MM.1S (cell line): ENCODE data around the gene ZCWPW1.

Experiments
- DNase-seq: peaks from one replicate; pipeline ENCODE4 v3.0.0-alpha.2; 2015
- H2AFZ ChIP-seq: fragments of 300-600 bp; sonication (generic); 2 replicates; pipeline ENCODE4 v1.6.0; 2016; ENCODE audit warnings: antibody characterized with exemption, low read length
- H3F3A ChIP-seq: fragments of 300-600 bp; sonication (generic); 2 replicates; pipeline ENCODE4 v1.6.1; 2016; ENCODE audit warnings: mild to moderate bottlenecking, antibody characterized with exemption, low read length, moderate library complexity, mixed read lengths; ENCODE audit not compliant: insufficient read depth
- H3K27ac ChIP-seq: fragments of 300-600 bp; sonication (generic); 2 replicates; pipeline ENCODE4 v1.5.1; 2016; ENCODE audit warnings: mild to moderate bottlenecking, low read length
- H3K27me3 ChIP-seq: fragments of 300-600 bp; sonication (generic); replicated peaks from 2 replicates; pipeline ENCODE4 v1.6.0; 2016; ENCODE audit warnings: low read length; ENCODE audit not compliant: insufficient read depth
- H3K36me3 ChIP-seq: fragments of 300-600 bp; sonication (generic); replicated peaks from 2 replicates; pipeline ENCODE4 v1.6.1; 2016; ENCODE audit warnings: mild to moderate bottlenecking, low read length, mixed read lengths; ENCODE audit not compliant: insufficient read depth
- H3K4me1 ChIP-seq: fragments of 300-600 bp; sonication (generic); 2 replicates; pipeline ENCODE4 v1.6.1; 2016; ENCODE audit warnings: low read length, mixed read lengths
- H3K4me2 ChIP-seq: fragments of 300-600 bp; sonication (generic); 2 replicates; pipeline ENCODE4 v1.6.0; 2016; ENCODE audit warnings: low read depth, low read length
- H3K4me3 ChIP-seq: fragments of 300-600 bp; sonication (generic); 2 replicates; pipeline ENCODE4 v1.5.1; 2016; ENCODE audit warnings: low read length, mixed read lengths
- H3K79me2 ChIP-seq: fragments of 300-600 bp; sonication (generic); 2 replicates; pipeline ENCODE4 v1.6.1; 2016; ENCODE audit warnings: mixed run types, low read length, mixed read lengths
- H3K9ac ChIP-seq: fragments of 300-600 bp; sonication (generic); 2 replicates; pipeline ENCODE4 v1.6.1; 2016; ENCODE audit warnings: low read length, mixed read lengths
- H3K9me2 ChIP-seq: fragments of 300-600 bp; sonication (generic); replicated peaks from 2 replicates; pipeline ENCODE4 v1.6.1; 2016; ENCODE audit warnings: mild to moderate bottlenecking, low read length, mixed read lengths; ENCODE audit not compliant: insufficient read depth
- H3K9me3 ChIP-seq: fragments of 300-600 bp; sonication (generic); replicated peaks from 2 replicates; pipeline ENCODE4 v1.6.1; 2016; ENCODE audit warnings: mild to moderate bottlenecking, low read length, mixed read lengths; ENCODE audit not compliant: insufficient read depth
- H4K20me1 ChIP-seq: fragments of 300-600 bp; sonication (generic); 2 replicates; pipeline ENCODE4 v1.6.1; 2016; ENCODE audit warnings: mild to moderate bottlenecking, low read length, moderate library complexity, mixed read lengths; ENCODE audit not compliant: insufficient read depth
- EZH2 ChIP-seq: fragments of 300-600 bp; sonication (generic); optimal IDR thresholded peaks from 2 replicates; pipeline ENCODE3; 2017; ENCODE audit warnings: low read depth, mild to moderate bottlenecking, antibody characterized with exemption, low read length, mixed read lengths
- EZH2phosphoT487 ChIP-seq: fragments of 300-600 bp; sonication (generic); IDR thresholded peaks from 2 replicates; pipeline ENCODE4 v1.6.1; 2018; ENCODE audit warnings: antibody characterized with exemption, low read length
- TF ChIP-seq, protein P1 (sequence below): fragments of 300-600 bp; sonication (generic); IDR thresholded peaks from 2 replicates; pipeline ENCODE4 v1.5.1; 2016; ENCODE audit warnings: antibody characterized with exemption, low read length, mixed read lengths

ZCWPW1 gene

DNA sequence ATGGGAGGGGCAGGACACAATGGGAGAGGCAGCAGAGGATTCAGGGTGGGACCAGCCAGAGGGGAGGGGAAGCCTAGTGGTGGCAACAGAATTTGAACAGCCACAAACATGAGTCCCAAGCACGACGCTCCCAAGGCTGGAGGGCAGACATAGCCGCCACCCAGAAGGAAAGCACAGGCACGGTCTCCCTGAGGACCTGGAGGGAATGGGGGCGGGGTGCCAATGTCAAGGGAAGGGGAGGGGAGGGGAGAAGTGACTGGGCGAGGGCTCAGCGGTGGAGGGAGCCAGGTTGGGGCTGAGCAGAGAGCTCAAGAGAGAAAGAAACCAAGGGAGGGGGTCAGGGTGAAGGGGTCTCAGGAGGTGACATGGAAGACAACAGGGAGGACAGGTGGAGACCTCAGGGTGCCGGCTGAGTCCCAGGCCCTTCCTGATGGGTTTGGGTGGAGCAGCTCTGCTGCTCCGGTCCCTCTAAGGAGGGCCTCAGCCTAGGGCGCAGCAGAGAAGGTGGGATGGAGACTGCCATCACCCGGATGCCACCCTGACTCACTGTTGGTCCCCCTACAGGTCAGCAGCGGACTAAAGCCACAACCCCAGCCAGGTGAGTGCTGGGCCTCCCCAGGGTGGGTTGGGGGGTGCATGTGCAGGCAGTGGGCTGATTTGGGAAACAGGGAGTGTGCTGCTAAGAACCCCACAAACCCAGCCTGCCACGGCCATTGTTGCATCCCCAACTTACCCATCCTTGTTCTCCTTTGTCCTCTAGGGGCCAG lies 31.0 kb downstream of the ZCWPW1 start:
- Histone ChIP-seq H3K4me3 (no peak overlapping the region), H4K20me1 (no peaks in the 10 kb centered on the region), H3K27ac (peak overlapping the region; percentile 85; the same call in 1 of the 2 replicates), H3K4me2 (peak overlapping the region; percentile 51), H3K36me3 (no peaks in the 10 kb centered on the region), H3F3A (peaks cover 21% of the 10 kb centered on the region), H3K79me2 (no peaks in the 10 kb centered on the region), H3K9ac (no peak overlapping the region), H3K27me3 (peaks cover 18% of the 10 kb centered on the region), H3K4me1 (peaks cover 18% of the 10 kb centered on the region), H3K9me3 (no peaks in the 10 kb centered on the region), H2AFZ (no peak overlapping the region), H3K9me2 (no peaks in the 10 kb centered on the region)
- no peak for DNase-seq
- TF ChIP-seq, protein P1, sequence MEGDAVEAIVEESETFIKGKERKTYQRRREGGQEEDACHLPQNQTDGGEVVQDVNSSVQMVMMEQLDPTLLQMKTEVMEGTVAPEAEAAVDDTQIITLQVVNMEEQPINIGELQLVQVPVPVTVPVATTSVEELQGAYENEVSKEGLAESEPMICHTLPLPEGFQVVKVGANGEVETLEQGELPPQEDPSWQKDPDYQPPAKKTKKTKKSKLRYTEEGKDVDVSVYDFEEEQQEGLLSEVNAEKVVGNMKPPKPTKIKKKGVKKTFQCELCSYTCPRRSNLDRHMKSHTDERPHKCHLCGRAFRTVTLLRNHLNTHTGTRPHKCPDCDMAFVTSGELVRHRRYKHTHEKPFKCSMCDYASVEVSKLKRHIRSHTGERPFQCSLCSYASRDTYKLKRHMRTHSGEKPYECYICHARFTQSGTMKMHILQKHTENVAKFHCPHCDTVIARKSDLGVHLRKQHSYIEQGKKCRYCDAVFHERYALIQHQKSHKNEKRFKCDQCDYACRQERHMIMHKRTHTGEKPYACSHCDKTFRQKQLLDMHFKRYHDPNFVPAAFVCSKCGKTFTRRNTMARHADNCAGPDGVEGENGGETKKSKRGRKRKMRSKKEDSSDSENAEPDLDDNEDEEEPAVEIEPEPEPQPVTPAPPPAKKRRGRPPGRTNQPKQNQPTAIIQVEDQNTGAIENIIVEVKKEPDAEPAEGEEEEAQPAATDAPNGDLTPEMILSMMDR, result no peak
- no peak for TF ChIP-seq EZH2phosphoT487
- TF ChIP-seq EZH2, result no peak

DNA sequence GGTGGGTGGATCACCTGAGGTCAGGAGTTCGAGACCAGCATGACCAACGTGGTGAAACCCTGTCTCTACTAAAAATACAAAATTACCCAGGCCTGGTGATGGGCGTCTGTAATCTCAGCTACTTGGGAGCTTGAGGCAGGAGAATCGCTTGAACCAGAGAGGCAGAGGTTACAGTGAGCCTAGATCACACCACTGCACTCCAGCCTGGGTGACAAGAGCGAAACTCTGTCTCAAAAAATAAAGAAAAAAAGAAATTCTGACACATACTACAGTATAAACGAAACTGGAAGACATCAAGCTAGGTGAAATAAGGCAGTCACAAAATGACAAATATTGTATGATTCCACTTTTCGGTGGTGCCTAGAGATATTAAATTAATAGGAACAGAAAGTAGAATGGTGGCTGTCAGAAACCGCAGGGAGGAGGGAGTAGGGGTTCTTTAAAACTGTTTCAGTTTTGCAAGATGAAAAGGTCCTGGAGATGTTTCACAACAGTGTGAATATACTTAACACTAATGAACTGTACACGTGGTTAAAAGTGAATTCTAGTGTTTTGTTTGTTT lies 32.0 kb downstream of the ZCWPW1 start:
- no peaks in the 10 kb centered on the region for H3K79me2 ChIP-seq
- peak overlapping the region; percentile 85; the same call in 1 of the 2 replicates for H3K27ac ChIP-seq
- H3K4me1 ChIP-seq, result peaks cover 18% of the 10 kb centered on the region
- H3K9me2 ChIP-seq, result no peaks in the 10 kb centered on the region
- peaks cover 21% of the 10 kb centered on the region for H3F3A ChIP-seq
- peak overlapping the region; percentile 19; the same call in 1 of the 2 replicates for H3K9ac ChIP-seq
- TF ChIP-seq EZH2phosphoT487, result no peak
- TF ChIP-seq, protein P1, result no peak
- no peak for TF ChIP-seq EZH2
- no peaks in the 10 kb centered on the region for H3K36me3 ChIP-seq
- H3K4me3 ChIP-seq, result no peak overlapping the region
- H2AFZ ChIP-seq, result no peak overlapping the region
- DNase-seq, result peak; percentile 87
- H4K20me1 ChIP-seq, result no peaks in the 10 kb centered on the region
- peaks cover 18% of the 10 kb centered on the region for H3K27me3 ChIP-seq
- H3K9me3 ChIP-seq, result no peaks in the 10 kb centered on the region
- H3K4me2 ChIP-seq, result peak overlapping the region; percentile 51; the same call in 1 of the 2 replicates

DNA sequence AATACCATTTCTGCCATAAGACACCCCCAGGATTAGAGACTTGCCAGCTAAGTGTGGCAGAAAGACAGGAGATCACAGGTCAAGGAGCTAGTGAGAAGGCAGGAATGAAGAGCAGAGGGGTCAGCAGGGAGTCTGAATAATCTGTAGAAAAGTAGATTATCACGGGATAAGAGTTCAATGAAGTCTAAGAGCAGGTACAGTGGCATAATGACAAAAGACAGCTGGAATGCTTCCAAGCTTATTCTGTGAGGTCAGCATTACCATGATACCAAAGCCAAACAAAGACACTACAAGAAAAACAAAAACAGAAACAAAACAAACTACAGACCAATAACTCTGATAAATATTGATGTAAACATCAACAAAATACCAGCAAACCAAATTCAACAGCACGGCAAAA lies 34.4 kb downstream of the ZCWPW1 start:
- DNase-seq, result no peak
- Histone ChIP-seq H3K27ac (no peak overlapping the region), H3K4me2 (no peak overlapping the region), H3K4me1 (peaks cover 18% of the 10 kb centered on the region), H3F3A (peaks cover 21% of the 10 kb centered on the region), H3K36me3 (no peaks in the 10 kb centered on the region), H3K4me3 (no peak overlapping the region), H2AFZ (no peak overlapping the region), H4K20me1 (no peaks in the 10 kb centered on the region), H3K79me2 (no peaks in the 10 kb centered on the region), H3K9me2 (no peaks in the 10 kb centered on the region), H3K9ac (no peak overlapping the region), H3K9me3 (no peaks in the 10 kb centered on the region), H3K27me3 (peaks cover 18% of the 10 kb centered on the region)
- TF ChIP-seq EZH2, result no peak
- no peak for TF ChIP-seq EZH2phosphoT487
- TF ChIP-seq, protein P1, result no peak
